ENCODE measurements around the gene CDADC1. TPM values are rescaled to one million over a fixed set of nuclear protein-coding genes. Genes with fewer than 3 reads are reported as not detected.

CDADC1 gene
- total RNA-seq, 1 donor from 2014 or later = 8.9 TPM

GRCh38 chr13:49303533-49304252 lies 56.0 kb downstream of the CDADC1 start:
- TF ChIP-seq CTCF (IDR thresholded peaks at IDR 0.05) = no peak
- H3K27ac Mint-ChIP-seq (ENCODE audit: unreplicated experiment) = no peak overlapping the region
- no peaks in the 10 kb centered on the region for H3K9me3 Mint-ChIP-seq (ENCODE audit: low read depth)
- no peaks in the 10 kb centered on the region for H3K27me3 Mint-ChIP-seq (ENCODE audit: low read depth)
- DNase-seq (ENCODE audit: low spot score) = no peak
- H3K36me3 Mint-ChIP-seq (ENCODE audit: low read depth) = no peaks in the 10 kb centered on the region
- H3K4me3 Mint-ChIP-seq (ENCODE audit: unreplicated experiment) = no peak overlapping the region
- peaks cover 31% of the 10 kb centered on the region for H3K4me1 Mint-ChIP-seq (ENCODE audit: low read depth)

GRCh38 chr13:49304356-49304755 lies 56.6 kb downstream of the CDADC1 start:
- Mint-ChIP-seq H3K36me3 (ENCODE audit: low read depth) (no peaks in the 10 kb centered on the region), H3K4me3 (ENCODE audit: unreplicated experiment) (no peak overlapping the region), H3K27ac (ENCODE audit: unreplicated experiment) (no peak overlapping the region), H3K4me1 (ENCODE audit: low read depth) (peaks cover 38% of the 10 kb centered on the region), H3K27me3 (ENCODE audit: low read depth) (no peaks in the 10 kb centered on the region), H3K9me3 (ENCODE audit: low read depth) (no peaks in the 10 kb centered on the region)
- DNase-seq (ENCODE audit: low spot score) = no peak
- no peak for TF ChIP-seq CTCF (IDR thresholded peaks at IDR 0.05)

DNA sequence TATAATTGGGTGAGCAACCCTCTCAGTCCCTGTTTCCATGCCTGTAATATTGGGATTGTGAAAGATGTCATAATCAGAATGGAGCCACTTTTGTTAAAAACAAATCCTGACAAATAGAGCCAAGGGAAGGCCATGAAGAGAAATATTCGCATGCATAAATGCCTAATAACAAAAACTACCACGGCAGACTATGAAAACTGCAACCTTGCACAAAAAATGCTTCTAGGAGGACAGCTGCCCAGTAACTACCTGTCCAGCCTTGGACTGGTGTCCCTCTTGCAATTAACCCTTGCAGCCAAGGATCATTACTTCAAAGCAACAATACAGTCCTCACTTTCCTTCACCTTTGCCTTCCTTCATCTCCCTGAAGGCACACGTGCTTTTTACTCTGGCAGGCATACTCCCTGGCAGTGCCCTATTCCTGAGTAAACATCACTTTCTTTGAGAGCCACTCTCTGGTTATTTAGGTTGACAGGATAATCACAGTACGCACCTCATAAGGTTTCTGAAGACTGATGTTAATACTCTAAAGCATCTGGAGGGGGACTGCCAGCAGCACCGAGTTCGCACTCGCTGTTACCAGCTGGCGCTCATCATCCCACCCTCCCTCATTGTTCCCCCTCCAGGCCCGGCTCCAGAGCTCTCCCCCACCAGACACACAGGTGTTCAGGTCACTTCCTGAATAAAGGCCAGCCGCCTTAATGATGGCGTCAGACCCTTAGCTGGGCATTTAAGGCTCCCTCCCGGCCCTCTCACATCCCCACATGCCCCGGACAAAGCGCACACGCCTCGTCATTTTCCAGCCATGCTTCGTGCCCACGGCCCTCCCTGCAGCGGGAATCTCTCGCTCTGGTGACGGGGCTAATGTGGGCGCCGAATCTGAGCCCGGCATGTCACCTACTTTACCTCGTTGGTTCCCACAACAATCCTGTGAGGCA lies 57.3 kb downstream of the CDADC1 start:
- Mint-ChIP-seq H3K27ac (ENCODE audit: unreplicated experiment) (no peak overlapping the region), H3K4me3 (ENCODE audit: unreplicated experiment) (no peak overlapping the region), H3K36me3 (ENCODE audit: low read depth) (no peaks in the 10 kb centered on the region), H3K27me3 (ENCODE audit: low read depth) (no peaks in the 10 kb centered on the region), H3K4me1 (ENCODE audit: low read depth) (peaks cover 38% of the 10 kb centered on the region), H3K9me3 (ENCODE audit: low read depth) (no peaks in the 10 kb centered on the region)
- no peak for TF ChIP-seq CTCF (IDR thresholded peaks at IDR 0.05)
- DNase-seq (ENCODE audit: low spot score) = no peak

- DNase-seq (ENCODE audit: low spot score) = no peak
- Mint-ChIP-seq H3K27ac (ENCODE audit: unreplicated experiment) (no peak overlapping the region), H3K4me1 (ENCODE audit: low read depth) (peaks cover 38% of the 10 kb centered on the region), H3K4me3 (ENCODE audit: unreplicated experiment) (no peak overlapping the region), H3K27me3 (ENCODE audit: low read depth) (no peaks in the 10 kb centered on the region), H3K36me3 (ENCODE audit: low read depth) (no peaks in the 10 kb centered on the region), H3K9me3 (ENCODE audit: low read depth) (no peaks in the 10 kb centered on the region)
- TF ChIP-seq CTCF (IDR thresholded peaks at IDR 0.05) = no peak
These were observed 58.2 kb downstream of the CDADC1 start for GRCh38 chr13:49305792-49306425.

DNA sequence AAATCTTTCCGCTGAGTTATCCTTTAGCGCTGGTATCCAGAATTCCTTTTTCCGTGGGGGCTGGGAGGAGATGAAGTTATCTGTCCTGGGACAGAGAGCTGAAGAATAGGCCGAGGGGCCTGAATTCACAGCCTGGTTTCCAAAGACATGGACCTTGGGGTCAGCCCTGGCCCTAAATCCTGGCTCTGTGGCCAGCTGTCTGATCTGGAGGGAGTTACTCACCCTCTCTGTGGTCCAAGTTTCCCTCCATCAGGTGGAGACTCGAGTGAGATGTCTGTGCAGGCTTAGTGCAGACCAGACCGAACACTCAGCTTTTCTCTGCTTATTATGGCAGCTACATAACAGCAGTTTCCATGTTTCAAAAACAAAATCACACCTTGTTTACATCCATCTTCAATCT lies 59.6 kb downstream of the CDADC1 start:
- H3K9me3 Mint-ChIP-seq (ENCODE audit: low read depth) = no peaks in the 10 kb centered on the region
- TF ChIP-seq CTCF (IDR thresholded peaks at IDR 0.05) = no peak
- H3K4me1 Mint-ChIP-seq (ENCODE audit: low read depth) = peaks cover 26% of the 10 kb centered on the region
- no peak for DNase-seq (ENCODE audit: low spot score)
- no peak overlapping the region for H3K4me3 Mint-ChIP-seq (ENCODE audit: unreplicated experiment)
- H3K27ac Mint-ChIP-seq (ENCODE audit: unreplicated experiment) = peak overlapping the region; percentile 11
- H3K36me3 Mint-ChIP-seq (ENCODE audit: low read depth) = no peaks in the 10 kb centered on the region
- no peaks in the 10 kb centered on the region for H3K27me3 Mint-ChIP-seq (ENCODE audit: low read depth)

Measured in chondrocyte (in vitro differentiated cells).